Measurements from ENCODE around the gene HEXIM1.
A peak's percentile ranks its signal among the peaks of the same experiment; 100 is the strongest.

HEXIM1 gene, protein sequence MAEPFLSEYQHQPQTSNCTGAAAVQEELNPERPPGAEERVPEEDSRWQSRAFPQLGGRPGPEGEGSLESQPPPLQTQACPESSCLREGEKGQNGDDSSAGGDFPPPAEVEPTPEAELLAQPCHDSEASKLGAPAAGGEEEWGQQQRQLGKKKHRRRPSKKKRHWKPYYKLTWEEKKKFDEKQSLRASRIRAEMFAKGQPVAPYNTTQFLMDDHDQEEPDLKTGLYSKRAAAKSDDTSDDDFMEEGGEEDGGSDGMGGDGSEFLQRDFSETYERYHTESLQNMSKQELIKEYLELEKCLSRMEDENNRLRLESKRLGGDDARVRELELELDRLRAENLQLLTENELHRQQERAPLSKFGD

DNA sequence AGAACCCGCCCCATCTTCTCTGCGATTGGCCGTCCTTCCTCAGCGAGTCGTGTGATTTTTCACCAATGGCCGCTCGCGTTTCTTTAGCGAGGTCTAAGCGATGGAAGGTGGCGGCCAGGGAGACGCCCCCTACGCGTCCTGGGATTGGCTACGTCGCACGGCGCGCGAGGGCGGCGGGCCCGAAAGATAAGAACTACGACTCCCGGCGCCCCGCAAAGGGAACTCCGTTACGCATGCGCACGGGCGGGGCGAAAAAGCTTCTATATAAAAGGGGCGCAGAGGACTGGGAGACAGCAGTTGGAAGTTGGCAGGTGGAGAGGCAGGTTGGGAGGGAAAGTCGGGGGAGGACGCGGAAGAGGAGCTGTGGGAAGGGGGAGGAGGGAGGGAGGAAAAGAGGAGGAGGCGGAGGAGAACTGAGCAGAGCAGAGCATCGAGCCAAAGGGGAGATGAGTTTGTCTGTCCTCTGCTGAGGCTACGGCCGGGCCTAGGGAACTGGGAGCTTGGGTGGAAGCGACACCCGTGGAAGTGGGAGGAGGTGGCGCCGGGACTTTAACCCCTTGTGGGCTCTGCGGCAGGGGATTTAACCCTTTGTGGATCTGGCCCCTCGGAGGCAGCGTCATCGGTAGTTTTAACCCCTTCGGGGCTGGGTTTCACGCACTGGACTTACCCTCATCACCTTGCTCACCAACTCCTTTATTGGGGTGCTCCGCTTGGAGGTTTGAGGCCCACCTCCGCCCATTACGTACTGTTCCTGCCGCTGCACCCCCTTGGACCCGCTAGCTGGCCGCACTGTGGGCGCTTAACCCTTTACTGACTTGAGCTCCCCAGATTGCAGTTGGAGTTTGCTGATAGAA is at the start of gene HEXIM1:
Gene HEXIM1 (plus strand): TSS at position 293 of the 854 bp plus-strand sequence. CDS start 716 bp downstream, outside the sequence.
- TF ChIP-seq, protein P1, sequence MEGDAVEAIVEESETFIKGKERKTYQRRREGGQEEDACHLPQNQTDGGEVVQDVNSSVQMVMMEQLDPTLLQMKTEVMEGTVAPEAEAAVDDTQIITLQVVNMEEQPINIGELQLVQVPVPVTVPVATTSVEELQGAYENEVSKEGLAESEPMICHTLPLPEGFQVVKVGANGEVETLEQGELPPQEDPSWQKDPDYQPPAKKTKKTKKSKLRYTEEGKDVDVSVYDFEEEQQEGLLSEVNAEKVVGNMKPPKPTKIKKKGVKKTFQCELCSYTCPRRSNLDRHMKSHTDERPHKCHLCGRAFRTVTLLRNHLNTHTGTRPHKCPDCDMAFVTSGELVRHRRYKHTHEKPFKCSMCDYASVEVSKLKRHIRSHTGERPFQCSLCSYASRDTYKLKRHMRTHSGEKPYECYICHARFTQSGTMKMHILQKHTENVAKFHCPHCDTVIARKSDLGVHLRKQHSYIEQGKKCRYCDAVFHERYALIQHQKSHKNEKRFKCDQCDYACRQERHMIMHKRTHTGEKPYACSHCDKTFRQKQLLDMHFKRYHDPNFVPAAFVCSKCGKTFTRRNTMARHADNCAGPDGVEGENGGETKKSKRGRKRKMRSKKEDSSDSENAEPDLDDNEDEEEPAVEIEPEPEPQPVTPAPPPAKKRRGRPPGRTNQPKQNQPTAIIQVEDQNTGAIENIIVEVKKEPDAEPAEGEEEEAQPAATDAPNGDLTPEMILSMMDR (conservative IDR thresholded peaks at IDR 0.05) = no peak
- H3K27ac ChIP-seq = peak within 1 kb of the TSS; percentile 99

DNA sequence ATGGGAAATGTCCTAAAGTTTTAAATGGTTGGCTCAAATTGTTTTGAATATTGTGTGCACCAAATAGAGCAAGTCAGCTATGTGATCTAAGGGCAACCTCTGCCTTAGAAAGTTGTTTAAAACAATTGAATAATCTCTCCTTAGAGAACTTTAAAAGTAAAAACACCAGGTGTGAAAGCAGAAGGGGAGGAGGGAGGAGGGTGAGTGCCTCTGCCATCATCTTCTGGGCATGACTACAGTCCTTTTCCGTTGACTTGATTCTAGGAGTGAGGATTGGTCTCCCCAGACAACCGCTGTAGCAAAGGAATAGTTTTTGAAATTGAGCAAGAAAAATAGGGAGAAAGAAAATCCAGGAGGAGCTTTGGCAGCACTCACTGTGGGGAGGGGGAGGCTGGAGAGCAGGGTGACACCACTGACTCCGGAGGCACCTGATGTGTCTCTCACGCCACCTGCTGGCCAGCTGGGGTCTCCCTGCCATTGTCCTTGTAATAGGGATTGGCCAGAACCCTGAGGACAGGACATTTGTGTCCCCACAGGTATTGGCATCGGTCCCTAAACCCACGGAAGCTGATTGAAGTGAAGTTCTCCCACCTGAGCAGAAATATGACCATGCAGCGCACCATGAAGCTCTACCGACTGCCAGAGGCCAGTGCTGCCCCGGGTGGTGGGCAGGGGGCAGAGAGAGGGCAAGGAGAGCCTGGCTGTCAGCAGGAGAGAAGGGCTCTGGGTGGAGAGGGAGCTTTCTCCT is 49.2 kb upstream of the HEXIM1 start:
- 0 out of 2 replicates have a peak overlapping the region, but pooled peaks have one; percentile 5 for H3K27ac ChIP-seq

DNA sequence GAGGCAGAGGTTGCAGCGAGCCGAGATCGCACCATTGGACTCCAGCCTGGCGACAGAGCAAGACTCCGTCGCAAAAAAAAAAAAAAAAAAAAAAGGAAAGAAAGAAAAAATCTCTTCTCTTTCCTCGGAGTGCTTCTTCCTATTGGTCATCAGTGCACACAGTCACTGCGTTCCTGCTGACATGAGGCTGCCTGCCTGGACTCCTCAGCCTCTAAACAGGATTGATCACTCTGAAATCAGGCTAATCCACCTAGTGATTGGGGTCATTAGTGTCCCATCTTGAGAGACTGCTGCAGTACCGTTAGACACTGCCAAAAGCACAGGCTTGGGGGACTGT is 46.8 kb upstream of the HEXIM1 start:
- no peak overlapping the region for H3K27ac ChIP-seq
- TF ChIP-seq, protein P1 (conservative IDR thresholded peaks at IDR 0.05) = no peak

More for the DNA sequence above, 49.2 kb upstream of the HEXIM1 start:
- TF ChIP-seq, protein P1 (conservative IDR thresholded peaks at IDR 0.05) = peak; percentile 98

DNA sequence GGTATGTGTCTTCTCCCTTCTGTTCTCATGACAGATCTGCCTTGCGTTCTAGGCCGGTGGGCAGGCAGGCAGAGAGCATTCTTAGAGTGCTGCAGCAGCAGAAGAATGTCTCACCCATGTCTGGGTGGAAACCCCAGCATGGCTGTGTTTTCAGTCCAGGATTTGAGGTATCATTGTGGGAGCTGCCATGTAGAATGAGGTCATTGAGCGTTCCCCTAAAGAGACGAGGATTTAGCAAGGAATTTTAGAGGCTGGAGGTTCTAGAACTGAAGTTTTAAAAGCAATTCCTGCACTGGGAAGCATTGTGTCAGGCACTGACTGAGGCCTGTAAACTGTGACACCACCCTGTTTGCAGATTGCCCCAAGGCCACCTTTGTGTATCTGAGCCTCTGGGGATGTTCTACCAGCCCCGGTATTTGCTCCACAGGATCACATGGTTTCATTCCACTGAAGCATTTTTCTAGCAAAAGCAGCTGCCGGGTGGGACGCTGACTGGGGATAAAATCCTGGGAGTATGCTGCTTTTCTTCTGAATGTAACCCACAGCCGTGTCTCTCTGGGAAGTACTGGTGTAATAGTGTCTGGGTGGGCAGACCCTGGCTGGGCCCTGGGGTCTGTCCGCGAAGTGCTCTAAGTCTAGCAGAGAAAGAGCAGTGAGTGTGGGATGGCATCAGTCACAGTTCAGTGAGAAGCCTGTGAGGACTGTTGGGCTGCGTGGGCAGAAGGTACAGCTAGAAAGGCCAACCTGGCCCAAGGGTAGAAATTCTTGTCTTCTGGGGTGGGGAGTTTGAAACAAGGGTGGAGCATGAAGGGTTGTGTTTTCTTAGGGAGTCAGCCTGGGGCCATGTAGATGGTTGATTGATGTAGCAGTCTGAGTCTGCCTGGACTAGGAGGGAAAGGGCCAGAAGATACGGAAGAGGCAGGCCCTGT is 46.1 kb upstream of the HEXIM1 start:
- no peak overlapping the region for H3K27ac ChIP-seq
- TF ChIP-seq, protein P1 (conservative IDR thresholded peaks at IDR 0.05) = no peak

DNA sequence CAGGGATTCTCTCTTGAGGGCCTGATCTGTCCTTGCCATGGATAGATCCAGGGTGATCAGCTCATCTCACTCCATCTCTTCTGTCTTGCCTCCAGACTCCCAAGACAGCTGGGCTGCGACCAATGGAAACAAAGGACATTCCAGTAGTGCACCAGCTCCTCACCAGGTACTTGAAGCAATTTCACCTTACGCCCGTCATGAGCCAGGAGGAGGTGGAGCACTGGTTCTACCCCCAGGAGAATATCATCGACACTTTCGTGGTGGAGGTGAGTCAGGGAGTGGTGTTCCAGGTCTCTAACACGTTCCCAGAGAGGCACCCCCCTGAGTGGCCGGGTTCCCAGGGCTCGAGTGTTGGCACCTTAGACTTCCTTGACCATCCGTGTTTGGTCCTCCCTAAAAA is 45.4 kb upstream of the HEXIM1 start:
- H3K27ac ChIP-seq = no peak overlapping the region
- TF ChIP-seq, protein P1 (conservative IDR thresholded peaks at IDR 0.05) = no peak

DNA sequence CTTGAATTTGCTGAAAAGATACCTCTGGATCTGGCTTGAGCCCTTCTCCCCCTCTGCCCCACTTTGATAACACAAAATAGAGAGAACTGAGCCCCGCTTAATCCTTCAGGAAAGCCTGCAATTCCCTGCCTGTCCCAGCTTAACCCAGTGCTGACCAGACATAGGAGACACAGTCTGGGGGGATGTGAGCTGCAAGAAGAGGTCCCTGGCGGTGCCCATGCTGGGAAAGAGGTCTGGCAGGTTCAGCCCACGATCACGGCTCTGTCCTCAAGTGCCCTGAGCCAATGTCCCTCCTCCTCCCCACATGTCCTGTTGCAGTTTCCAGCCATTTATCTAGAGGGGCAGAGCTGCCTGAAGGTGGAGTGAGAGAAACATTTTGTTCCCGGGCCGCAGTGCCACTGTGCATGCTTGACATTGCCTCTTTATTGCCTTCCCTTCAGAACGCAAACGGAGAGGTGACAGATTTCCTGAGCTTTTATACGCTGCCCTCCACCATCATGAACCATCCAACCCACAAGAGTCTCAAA is 44.9 kb upstream of the HEXIM1 start:
- H3K27ac ChIP-seq = no peak overlapping the region

More for the DNA sequence above, 44.9 kb upstream of the HEXIM1 start:
- TF ChIP-seq, protein P1 (conservative IDR thresholded peaks at IDR 0.05) = no peak
